ENCODE results near the gene RAD23A. TPM values are rescaled to one million over a fixed set of nuclear protein-coding genes. Genes with fewer than 3 reads are reported as not detected.

RAD23A gene
- total RNA-seq = 42.6 and 75.7 TPM in 2 replicates

DNA sequence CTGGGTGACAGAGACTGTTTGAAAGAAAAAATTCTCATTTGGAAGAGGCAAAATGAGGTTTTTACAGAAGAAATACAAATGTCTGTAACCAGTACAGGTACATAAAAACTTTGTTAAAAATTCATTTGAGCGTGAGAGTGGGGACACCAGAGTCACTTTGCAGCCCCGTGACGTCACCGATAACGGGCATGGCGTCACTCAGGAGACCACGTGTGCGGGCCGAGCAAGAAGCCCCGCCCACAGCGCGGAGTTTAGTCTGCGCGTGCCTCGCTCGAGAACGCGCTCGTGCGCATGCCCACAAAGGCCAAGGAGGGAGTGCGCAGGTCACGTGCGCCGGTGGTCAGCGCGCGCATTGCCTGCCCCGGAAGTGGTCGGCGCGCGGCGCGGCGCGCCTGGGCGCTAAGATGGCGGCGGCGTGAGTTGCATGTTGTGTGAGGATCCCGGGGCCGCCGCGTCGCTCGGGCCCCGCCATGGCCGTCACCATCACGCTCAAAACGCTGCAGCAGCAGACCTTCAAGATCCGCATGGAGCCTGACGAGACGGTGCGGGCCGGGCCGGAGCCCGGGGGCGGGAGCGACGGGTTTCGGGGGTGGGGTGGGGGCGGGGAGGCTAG lies at the start of gene RAD23A:
Gene RAD23A, plus strand, starts transcription at position 384 of the 613 bp plus-strand sequence. Its CDS starts 87 bp downstream, at position 471.

DNA sequence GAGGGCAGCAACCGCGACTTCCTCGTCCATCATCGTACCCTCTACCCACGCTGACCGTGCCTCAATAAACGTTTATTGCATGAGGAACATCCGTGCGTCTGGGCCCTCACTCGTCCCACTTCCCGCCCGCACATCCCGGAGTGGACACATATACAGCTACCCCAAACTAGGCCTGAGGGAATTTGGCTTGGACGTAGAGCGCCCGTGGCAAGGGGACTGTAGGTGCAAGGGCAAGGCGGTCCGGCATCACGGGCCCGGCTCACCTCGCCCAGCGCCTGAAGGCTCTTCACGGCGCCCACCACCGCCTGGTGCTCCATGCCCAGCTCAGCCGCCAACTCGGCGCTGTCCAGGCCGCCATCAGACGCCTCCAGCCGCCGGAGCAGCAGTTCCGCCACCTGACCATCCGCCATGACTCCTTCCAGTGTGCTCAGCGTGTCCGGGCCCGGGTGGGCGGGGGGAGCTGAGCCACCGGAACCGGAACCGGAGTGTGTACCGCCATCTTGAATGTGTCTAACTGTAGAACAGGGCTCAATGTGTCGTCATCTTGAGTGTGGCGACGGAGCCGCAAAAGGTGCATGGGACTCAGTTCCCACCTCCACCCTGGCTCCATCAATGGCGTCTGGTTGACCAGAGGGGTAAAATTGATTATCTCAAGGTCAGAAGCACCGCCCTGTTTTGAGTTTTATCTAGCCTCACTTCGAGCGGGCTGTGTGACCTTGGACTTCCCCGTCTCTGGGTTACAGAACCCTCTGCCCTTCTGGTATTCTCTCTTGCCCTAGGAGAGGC lies 12.2 kb upstream of the RAD23A start, which contains the start of gene FARSA:
Gene FARSA, minus strand, starts transcription at position 425 of the 786 bp plus-strand sequence. Its CDS starts 15 bp downstream, at position 410.

DNA sequence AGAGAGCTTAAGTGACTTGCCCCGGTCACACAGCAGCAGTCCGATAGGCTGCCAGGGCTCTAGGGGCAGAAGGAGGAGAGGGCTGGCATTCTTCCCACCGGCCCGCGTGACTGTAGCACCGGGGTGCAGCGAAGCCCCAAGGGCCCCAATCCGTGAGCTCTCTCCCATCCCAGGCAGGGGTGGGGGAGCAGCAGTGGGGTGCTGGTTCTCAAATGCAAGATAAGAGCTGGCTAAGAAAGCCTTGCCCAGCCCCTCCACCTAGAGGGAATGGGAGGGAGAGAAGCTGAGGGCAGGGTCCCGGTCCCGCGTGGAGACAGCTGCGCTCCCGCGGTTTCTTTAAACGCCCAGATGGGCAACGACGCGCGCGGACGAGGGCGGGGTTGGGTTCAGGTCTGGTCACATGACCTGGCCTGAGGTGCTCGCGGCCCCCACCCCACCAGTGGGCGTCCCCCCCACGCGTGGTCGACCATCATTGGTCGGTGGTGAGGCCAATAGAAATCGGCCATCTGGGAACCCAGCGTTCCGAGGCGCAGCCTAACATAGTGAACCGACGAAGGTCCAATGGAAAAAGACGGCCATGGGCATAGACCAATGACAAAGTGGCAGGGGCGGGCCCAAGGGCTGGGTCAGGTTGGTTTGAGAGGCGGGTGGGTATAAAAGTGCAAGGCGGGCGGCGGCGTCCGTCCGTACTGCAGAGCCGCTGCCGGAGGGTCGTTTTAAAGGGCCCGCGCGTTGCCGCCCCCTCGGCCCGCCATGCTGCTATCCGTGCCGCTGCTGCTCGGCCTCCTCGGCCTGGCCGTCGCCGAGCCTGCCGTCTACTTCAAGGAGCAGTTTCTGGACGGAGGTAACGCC lies 7.5 kb upstream of the RAD23A start, which contains the start of gene CALR:
Gene CALR, plus strand, starts transcription at position 683 of the 852 bp plus-strand sequence. Its CDS starts 71 bp downstream, at position 754.

DNA sequence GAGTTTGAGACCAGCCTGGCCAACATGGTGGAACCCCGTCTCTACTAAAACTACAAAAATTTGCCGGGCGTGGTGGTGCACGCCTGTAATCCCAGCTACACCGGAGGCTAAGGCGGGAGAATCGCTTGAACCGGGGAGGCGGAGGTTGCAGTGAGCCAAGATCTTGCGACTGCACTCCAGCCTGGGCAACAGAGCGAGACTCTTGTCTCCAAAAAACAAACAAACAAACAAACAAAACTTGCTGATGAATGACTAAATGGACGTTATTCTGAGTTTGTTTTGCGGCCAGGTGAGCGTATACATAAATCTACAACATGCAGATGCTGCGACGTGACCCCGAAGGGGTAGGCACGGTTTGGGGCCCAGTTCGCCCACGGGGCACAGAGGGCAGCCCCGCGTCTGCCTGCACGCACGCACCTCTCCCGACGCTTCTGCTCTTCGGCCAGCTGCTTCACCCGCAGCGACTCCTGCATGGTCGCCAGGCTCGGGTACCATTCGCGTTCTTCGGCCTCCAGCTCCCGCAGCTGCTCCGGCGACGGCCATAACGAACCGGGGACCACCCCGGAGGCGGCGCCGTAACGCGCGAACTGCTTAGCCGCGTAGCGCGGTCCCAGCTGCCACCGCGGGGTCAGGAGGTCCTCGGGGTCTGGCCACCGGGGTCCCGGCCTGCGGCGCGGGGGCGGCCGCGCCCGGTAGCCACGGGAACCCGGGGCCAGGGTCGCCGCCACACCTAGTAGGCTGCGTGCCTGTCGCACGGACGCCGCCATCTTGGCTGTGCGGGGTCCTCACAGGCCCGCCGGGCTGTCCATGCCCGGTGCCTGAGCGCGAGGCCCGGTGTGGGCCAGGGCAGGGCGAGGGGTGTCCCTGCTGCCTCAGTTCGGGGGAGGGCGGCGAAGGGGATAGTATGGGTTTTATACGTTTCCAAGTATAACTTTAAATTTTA lies 11.1 kb downstream of the RAD23A start, which contains the start of gene GADD45GIP1:
Gene GADD45GIP1, minus strand, starts transcription at position 778 of the 943 bp plus-strand sequence. Its CDS starts 11 bp downstream, at position 767.

DNA sequence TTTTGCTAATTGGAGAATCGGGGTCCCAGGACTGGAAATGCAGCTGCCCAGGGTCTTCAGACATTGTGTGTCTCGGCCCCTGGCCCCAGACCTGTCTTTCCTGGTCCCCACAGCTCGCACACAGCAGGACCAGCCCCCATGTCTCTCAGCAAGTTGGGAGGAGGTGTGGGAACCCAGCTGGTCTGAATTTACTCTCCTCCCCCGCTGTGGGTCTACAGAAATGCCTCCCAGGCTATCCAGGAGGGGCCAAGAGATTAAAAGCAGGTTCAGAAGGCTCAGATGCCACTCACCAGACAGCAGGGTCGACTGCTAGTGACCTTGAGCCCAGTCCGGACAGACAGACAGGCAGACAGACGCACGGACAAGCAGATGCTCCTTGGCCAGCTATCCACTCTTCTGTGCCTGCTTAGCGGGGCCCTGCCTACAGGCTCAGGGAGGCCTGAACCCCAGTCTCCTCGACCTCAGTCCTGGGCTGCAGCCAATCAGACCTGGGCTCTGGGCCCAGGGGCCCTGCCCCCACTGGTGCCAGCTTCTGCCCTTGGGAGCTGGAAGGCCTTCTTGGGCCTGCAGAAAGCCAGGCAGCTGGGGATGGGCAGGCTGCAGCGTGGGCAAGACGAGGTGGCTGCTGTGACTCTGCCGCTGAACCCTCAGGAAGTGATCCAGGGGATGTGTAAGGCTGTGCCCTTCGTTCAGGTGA lies 23.8 kb downstream of the RAD23A start, which contains the start of gene DAND5:
Gene DAND5, plus strand, starts transcription at position 285 of the 697 bp plus-strand sequence. Its CDS starts 85 bp downstream, at position 370.

DNA sequence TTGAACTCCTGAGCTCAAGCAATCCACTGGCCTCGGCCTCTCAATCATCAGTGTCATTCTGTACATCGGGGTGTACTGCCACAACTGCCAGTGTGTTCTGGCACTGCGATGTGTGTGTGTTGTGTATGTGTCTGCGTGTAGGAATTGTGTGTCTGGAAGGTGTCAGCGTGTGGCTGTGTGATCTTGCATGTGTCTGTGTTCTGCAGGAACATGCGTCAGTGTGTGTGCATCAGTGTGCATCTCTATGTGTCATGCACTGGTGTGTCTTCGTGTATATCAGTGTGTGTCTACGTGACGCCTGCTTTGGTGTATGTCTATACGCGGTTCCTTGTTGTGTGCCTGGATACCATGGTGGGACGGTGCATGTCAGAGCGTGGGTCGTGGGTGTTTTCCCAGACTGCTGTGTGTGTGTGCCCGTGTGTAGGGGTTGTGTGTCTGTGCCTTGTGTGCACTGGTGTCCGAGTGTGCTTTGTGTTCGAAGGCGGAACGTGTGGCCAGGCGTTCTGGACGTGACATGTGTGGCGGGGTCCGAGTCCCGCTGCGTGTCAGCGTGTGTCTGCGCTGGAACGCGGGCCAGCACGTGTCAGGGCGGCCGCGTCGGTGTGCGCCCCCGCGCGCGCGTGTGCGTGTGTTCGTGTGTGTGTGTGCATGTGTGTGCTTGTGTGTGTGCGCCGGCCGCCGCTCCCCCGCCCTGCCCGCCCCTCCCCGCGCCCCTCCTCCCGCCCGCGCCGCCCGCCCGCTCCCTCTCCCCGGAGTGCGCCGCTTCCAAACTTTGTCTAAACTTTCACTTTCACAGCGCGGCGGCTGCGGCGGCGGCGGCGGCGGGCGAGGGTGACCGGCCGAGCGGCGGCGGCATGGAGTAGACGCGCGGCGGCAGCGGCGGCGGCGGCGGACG lies 49.3 kb downstream of the RAD23A start, which contains the start of gene NFIX:
Gene NFIX, plus strand, starts transcription at position 775 of the 895 bp plus-strand sequence. CDS start 363 bp downstream, outside the sequence.

Other genes starting within 250 kb of the RAD23A start
- 3.7 and 7.9 TPM in 2 replicates for gene FBXW9, start 249.2 kb upstream of the RAD23A start, total RNA-seq
- gene TNPO2, start 221.9 kb upstream of the RAD23A start, total RNA-seq = 27.0 and 27.1 TPM in 2 replicates
- 121 and 222 TPM in 2 replicates for gene TRIR, start 211.2 kb upstream of the RAD23A start, total RNA-seq
- gene GET3, start 208.4 kb upstream of the RAD23A start, total RNA-seq = 79.8 and 154 TPM in 2 replicates
- gene BEST2, start 194.1 kb upstream of the RAD23A start, total RNA-seq = not detected in 2 replicates
- gene HOOK2, start 170.3 kb upstream of the RAD23A start, total RNA-seq = 11.1 and 18.3 TPM in 2 replicates
- gene JUNB, start 154.4 kb upstream of the RAD23A start, total RNA-seq = 78.2 and 101 TPM in 2 replicates
- gene PRDX2, start 144.1 kb upstream of the RAD23A start, total RNA-seq = 184 and 196 TPM in 2 replicates
- gene THSD8, start 143.8 kb upstream of the RAD23A start, total RNA-seq = not detected in 2 replicates
- 10.1 and 78.6 TPM in 2 replicates for gene RNASEH2A, start 139.3 kb upstream of the RAD23A start, total RNA-seq
- gene RTBDN, start 111.3 kb upstream of the RAD23A start, total RNA-seq = not detected in 2 replicates
- 3.4 TPM in 1 of 2 replicates, not detected in the other for gene MAST1, start 107.3 kb upstream of the RAD23A start, total RNA-seq
- 7.9 and 28.8 TPM in 2 replicates for gene DNASE2, start 64.4 kb upstream of the RAD23A start, total RNA-seq
- not detected in 2 replicates for gene KLF1, start 58.7 kb upstream of the RAD23A start, total RNA-seq
- gene GCDH, start 54.7 kb upstream of the RAD23A start, total RNA-seq = 30.4 and 48.3 TPM in 2 replicates
- 0.19 and 0.28 TPM in 2 replicates for gene SYCE2, start 26.6 kb upstream of the RAD23A start, total RNA-seq
- gene FARSA, start 12.2 kb upstream of the RAD23A start, total RNA-seq = 55.8 and 94.5 TPM in 2 replicates
- gene CALR, start 7.3 kb upstream of the RAD23A start, total RNA-seq = 1,835 and 1,876 TPM in 2 replicates
- 13.5 and 41.2 TPM in 2 replicates for gene GADD45GIP1, start 11.4 kb downstream of the RAD23A start, total RNA-seq
- gene DAND5, start 23.7 kb downstream of the RAD23A start, total RNA-seq = not detected in 2 replicates
- gene NFIX, start 49.6 kb downstream of the RAD23A start, total RNA-seq = 22.4 and 34.1 TPM in 2 replicates
- gene LYL1, start 157.0 kb downstream of the RAD23A start, total RNA-seq = 2.5 and 3.3 TPM in 2 replicates
- gene TRMT1, start 170.9 kb downstream of the RAD23A start, total RNA-seq = 41.4 and 43.1 TPM in 2 replicates
- gene NACC1, start 172.4 kb downstream of the RAD23A start, total RNA-seq = 28.5 and 69.6 TPM in 2 replicates
- gene STX10, start 204.5 kb downstream of the RAD23A start, total RNA-seq = 54.4 and 67.7 TPM in 2 replicates
- 12.1 and 73.0 TPM in 2 replicates for gene IER2, start 204.5 kb downstream of the RAD23A start, total RNA-seq